A549 (cell line): Measurements from ENCODE around the gene ZER1.

Source experiments
- CTCF ChIP-seq: fragments of >200 bp; sonication (Bioruptor Twin); formaldehyde crosslinking; IDR thresholded peaks from 3 replicates; pipeline ENCODE4 v1.5.1; 2016
- HMGXB4 ChIP-seq: fragments of 250-450 bp; sonication (Bioruptor Pico); IDR thresholded peaks from 2 replicates; pipeline ENCODE4 v1.5.0; 2021; ENCODE audit warnings: mild to moderate bottlenecking, moderate library complexity, borderline replicate concordance

- TF ChIP-seq HMGXB4 (CRISPR knock-in tag) (no peak), CTCF (no peak)
Measured at GRCh38 chr9:128786681-128787601, 15.2 kb upstream of the ZER1 start, which contains the start of gene TBC1D13.
